Lung (tissue), 12 donors: ENCODE data around the gene HSPH1. TPM values are rescaled to one million over a fixed set of nuclear protein-coding genes. Genes with fewer than 3 reads are reported as not detected.

Source experiments
- ATAC-seq: fragments of 200-7000 bp; cut with Tn5 transposase; one replicate; pipeline ENCODE4 v1.9.1; 2020; ENCODE audit warnings: moderate number of reproducible peaks; ENCODE audit not compliant: insufficient read depth, low FRiP score
- DNase-seq, 3 donors: peaks; one replicate each; pipeline ENCODE4 v3.0.0-alpha.2; 2013 to 2017
- H3K27ac ChIP-seq, 2 donors: one replicate each; pipeline ENCODE4 v1.5.1; 2013; ENCODE audit warnings: mild to moderate bottlenecking in 2 of 2, moderate library complexity in 2 of 2, control low read depth in 1 of 2, inconsistent platforms in 1 of 2, low read depth in 1 of 2, low read length in 1 of 2
- H3K27me3 ChIP-seq, 3 donors: one replicate each; pipeline ENCODE4 v1.5.1; 2013; ENCODE audit warnings: low read length in 2 of 3; ENCODE audit not compliant: control insufficient read depth in 3 of 3, insufficient read depth in 3 of 3
- H3K36me3 ChIP-seq, 4 donors: one replicate each; pipeline ENCODE4 v1.5.1; 2013; ENCODE audit warnings: low read length in 4 of 4, mild to moderate bottlenecking in 1 of 4, moderate library complexity in 1 of 4; ENCODE audit not compliant: control insufficient read depth in 4 of 4, insufficient read depth in 4 of 4
- H3K4me1 ChIP-seq, 5 donors: one replicate each; pipeline ENCODE4 v1.5.1; 2013; ENCODE audit warnings: low read length in 5 of 5, mild to moderate bottlenecking in 2 of 5, moderate library complexity in 1 of 5; ENCODE audit not compliant: control insufficient read depth in 5 of 5, insufficient read depth in 5 of 5
- H3K4me3 ChIP-seq: one replicate; pipeline ENCODE4 v1.5.1; 2013; ENCODE audit warnings: mild to moderate bottlenecking, control low read depth, moderate library complexity
- H3K9ac ChIP-seq, 2 donors: one replicate each; pipeline ENCODE4 v1.5.1; 2013; ENCODE audit warnings: low read length in 2 of 2, control low read depth in 1 of 2; ENCODE audit not compliant: insufficient read depth in 1 of 2
- H3K9me3 ChIP-seq, 4 donors: one replicate each; pipeline ENCODE4 v1.5.1; 2013; ENCODE audit warnings: low read length in 3 of 4, mild to moderate bottlenecking in 1 of 4, moderate library complexity in 1 of 4; ENCODE audit not compliant: control insufficient read depth in 4 of 4, insufficient read depth in 3 of 4
- CTCF ChIP-seq: IDR thresholded peaks from 2 replicates; pipeline ENCODE4 v1.5.1; 2012; ENCODE audit warnings: mild to moderate bottlenecking; ENCODE audit errors: control extremely low read depth, extremely low read depth
- WGBS, 2 donors: extraction: QIAGEN DNeasy Blood & Tissue Kit; methylation state at CpG; one replicate each; pipeline ENCODE4 v1.1.7; 2013; 5-methylcytosine and 5-hydroxymethylcytosine counted together
- polyA plus RNA-seq, 2 donors: library from polyadenylated mRNA; stranded (reverse); fragments of 200-250 nt; gene quantifications; one replicate each; pipeline ENCODE4 v1.2.1, GENCODE V29; 2013
- total RNA-seq, 2 donors: library from RNA; depleted of rRNA in 1 of 2; stranded (reverse); fragments of >200 nt in 1 of 2; gene quantifications; one replicate each; pipeline ENCODE4 v1.2.1, GENCODE V29; 2014 to 2021
- donor health status: control.
- donor health status: control.
- donor health status: Bipolar disorder and iron deficiency.
- donor health status: healthy.
- donor health status: DM: yes; HTN: yes; CAD: no.

HSPH1 gene
- total and polyA plus RNA-seq, 4 donors, result 34.1 to 223 (median 65.6) TPM

GRCh38 chr13:31208559-31209122 is 46.9 kb upstream of the HSPH1 start:
- no peak for TF ChIP-seq CTCF
- no peak overlapping the region for H3K4me3 ChIP-seq
- no peaks in the 10 kb centered on the region for H3K9me3 ChIP-seq
- no peak for DNase-seq
- H3K4me1 ChIP-seq, result peaks cover 20 to 36% (median 22%) of the 10 kb centered on the region in 5 donors
- no peak for ATAC-seq
- 79 to 81% methylated on average over 11 to 12 of the region's 12 CpGs for WGBS, 2 donors
- no peak overlapping the region for H3K9ac ChIP-seq
- H3K27me3 ChIP-seq, result no peaks in the 10 kb centered on the region
- H3K36me3 ChIP-seq, result no peaks in the 10 kb centered on the region
- peak overlapping the region in 1 of 2 donors; percentile 47 for H3K27ac ChIP-seq

- DNase-seq (peak; percentile 60 to 91 (median 82)), ATAC-seq (no peak)
- H3K27ac ChIP-seq, result peak overlapping the region in 1 of 2 donors; percentile 47
- H3K4me3 ChIP-seq, result no peak overlapping the region
- no peak for TF ChIP-seq CTCF
- H3K4me1 ChIP-seq, result peaks cover 21 to 35% (median 24%) of the 10 kb centered on the region in 5 donors
- H3K9me3 ChIP-seq, result no peaks in the 10 kb centered on the region
- peak overlapping the region in 1 of 2 donors; percentile 32 for H3K9ac ChIP-seq
- no peaks in the 10 kb centered on the region for H3K27me3 ChIP-seq
- WGBS, 2 donors, result 65 to 66% methylated on average over 15 of the region's 15 CpGs
- H3K36me3 ChIP-seq, result no peaks in the 10 kb centered on the region
These were observed 46.2 kb upstream of the HSPH1 start for GRCh38 chr13:31207661-31208552.

- WGBS, 2 donors, result 92 to 93% methylated on average over 1 of the region's 1 CpG
- ATAC-seq, result no peak
These were observed 42.9 kb upstream of the HSPH1 start for GRCh38 chr13:31204592-31204991.

More at GRCh38 chr13:31204592-31204991, 42.9 kb upstream of the HSPH1 start:
- TF ChIP-seq CTCF, result no peak
- Histone ChIP-seq H3K4me3 (no peak overlapping the region), H3K27me3 (no peaks in the 10 kb centered on the region), H3K9me3 (no peaks in the 10 kb centered on the region), H3K27ac (no peak overlapping the region), H3K4me1 (peaks cover 19 to 38% (median 22%) of the 10 kb centered on the region in 5 donors), H3K36me3 (no peaks in the 10 kb centered on the region), H3K9ac (no peak overlapping the region)
- no peak for DNase-seq
